ENCODE data around the gene C1orf94.

The C1orf94 gene

DNA sequence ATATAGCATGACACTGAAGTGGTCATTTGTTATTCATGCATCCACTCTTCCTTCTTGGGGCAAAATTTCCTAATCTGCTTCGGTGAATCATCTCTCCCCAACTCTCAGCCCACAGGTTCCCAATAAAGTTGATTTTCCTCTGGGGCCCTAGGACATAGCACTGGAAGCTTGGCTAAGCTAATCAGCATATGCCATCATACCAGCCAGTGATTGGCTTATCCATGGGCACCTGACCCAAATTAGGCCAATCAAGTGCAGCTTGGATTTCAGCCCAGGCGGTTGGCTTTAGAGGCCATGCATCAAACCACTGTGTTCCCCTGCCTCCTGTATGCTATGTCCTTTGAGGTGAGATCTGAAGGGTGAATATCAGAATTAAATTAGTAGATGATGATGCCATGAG, 58.9 kb downstream of the C1orf94 start:
- H3K27me3 ChIP-seq (ENCODE audit: insufficient read depth, poor library complexity, severe bottlenecking), result no peaks in the 10 kb centered on the region
- no peak overlapping the region for H3K27ac ChIP-seq (replicated peaks)
- H3K4me3 ChIP-seq (replicated peaks; ENCODE audit: insufficient read depth, low read length), result no peak overlapping the region
- no peak for DNase-seq (ENCODE audit: low read depth in 1 of 2, low spot score in 1 of 2)
- TF ChIP-seq SPI1 (IDR thresholded peaks at IDR 0.05; ENCODE audit: borderline replicate concordance, low read depth) (no peak), REST (IDR thresholded peaks at IDR 0.05; ENCODE audit: insufficient replicate concordance, low read depth) (no peak), POLR2AphosphoS5 (IDR thresholded peaks at IDR 0.05; ENCODE audit: low read depth) (no peak), GABPA (IDR thresholded peaks at IDR 0.05; ENCODE audit: low read depth) (no peak)
- TF ChIP-seq, protein P1, sequence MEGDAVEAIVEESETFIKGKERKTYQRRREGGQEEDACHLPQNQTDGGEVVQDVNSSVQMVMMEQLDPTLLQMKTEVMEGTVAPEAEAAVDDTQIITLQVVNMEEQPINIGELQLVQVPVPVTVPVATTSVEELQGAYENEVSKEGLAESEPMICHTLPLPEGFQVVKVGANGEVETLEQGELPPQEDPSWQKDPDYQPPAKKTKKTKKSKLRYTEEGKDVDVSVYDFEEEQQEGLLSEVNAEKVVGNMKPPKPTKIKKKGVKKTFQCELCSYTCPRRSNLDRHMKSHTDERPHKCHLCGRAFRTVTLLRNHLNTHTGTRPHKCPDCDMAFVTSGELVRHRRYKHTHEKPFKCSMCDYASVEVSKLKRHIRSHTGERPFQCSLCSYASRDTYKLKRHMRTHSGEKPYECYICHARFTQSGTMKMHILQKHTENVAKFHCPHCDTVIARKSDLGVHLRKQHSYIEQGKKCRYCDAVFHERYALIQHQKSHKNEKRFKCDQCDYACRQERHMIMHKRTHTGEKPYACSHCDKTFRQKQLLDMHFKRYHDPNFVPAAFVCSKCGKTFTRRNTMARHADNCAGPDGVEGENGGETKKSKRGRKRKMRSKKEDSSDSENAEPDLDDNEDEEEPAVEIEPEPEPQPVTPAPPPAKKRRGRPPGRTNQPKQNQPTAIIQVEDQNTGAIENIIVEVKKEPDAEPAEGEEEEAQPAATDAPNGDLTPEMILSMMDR (IDR thresholded peaks at IDR 0.05; ENCODE audit: insufficient read depth, low read length), result no peak

- H3K27me3 ChIP-seq (ENCODE audit: insufficient read depth, poor library complexity, severe bottlenecking), result no peaks in the 10 kb centered on the region
- DNase-seq (ENCODE audit: low read depth in 1 of 2, low spot score in 1 of 2), result no peak
- H3K27ac ChIP-seq (replicated peaks), result no peak overlapping the region
- H3K4me3 ChIP-seq (replicated peaks; ENCODE audit: insufficient read depth, low read length), result no peak overlapping the region
- TF ChIP-seq, protein P1 (IDR thresholded peaks at IDR 0.05; ENCODE audit: insufficient read depth, low read length), result no peak
- TF ChIP-seq GABPA (IDR thresholded peaks at IDR 0.05; ENCODE audit: low read depth), result no peak
- TF ChIP-seq REST (IDR thresholded peaks at IDR 0.05; ENCODE audit: insufficient replicate concordance, low read depth), result no peak
- TF ChIP-seq SPI1 (IDR thresholded peaks at IDR 0.05; ENCODE audit: borderline replicate concordance, low read depth), result no peak
- TF ChIP-seq POLR2AphosphoS5 (IDR thresholded peaks at IDR 0.05; ENCODE audit: low read depth), result no peak
Observed at GRCh38 chr1:34236089-34236488, 59.4 kb downstream of the C1orf94 start.

GRCh38 chr1:34237151-34237815, 60.6 kb downstream of the C1orf94 start:
- Histone ChIP-seq H3K27me3 (ENCODE audit: insufficient read depth, poor library complexity, severe bottlenecking) (no peaks in the 10 kb centered on the region), H3K27ac (replicated peaks) (no peak overlapping the region), H3K4me3 (replicated peaks; ENCODE audit: insufficient read depth, low read length) (no peak overlapping the region)
- no peak for TF ChIP-seq GABPA (IDR thresholded peaks at IDR 0.05; ENCODE audit: low read depth)
- TF ChIP-seq POLR2AphosphoS5 (IDR thresholded peaks at IDR 0.05; ENCODE audit: low read depth), result no peak
- TF ChIP-seq REST (IDR thresholded peaks at IDR 0.05; ENCODE audit: insufficient replicate concordance, low read depth), result no peak
- no peak for TF ChIP-seq SPI1 (IDR thresholded peaks at IDR 0.05; ENCODE audit: borderline replicate concordance, low read depth)
- TF ChIP-seq, protein P1 (IDR thresholded peaks at IDR 0.05; ENCODE audit: insufficient read depth, low read length), result no peak
- no peak for DNase-seq (ENCODE audit: low read depth in 1 of 2, low spot score in 1 of 2)

Data from HL-60 (cell line).